ENCODE results near the gene JADE2.
A peak's percentile ranks its signal among the peaks of the same experiment; 100 is the strongest.

Gene JADE2

GRCh38 chr5:134527156-134527960 lies 1.9 kb downstream of the JADE2 start:
- Histone ChIP-seq H2BK12ac (ENCODE audit: low read length in 2 of 2) (peak overlapping the region in 1 of 2 experiments; percentile 96), H3K9ac (ENCODE audit: low read length) (peak overlapping the region; percentile 100), H3K4ac (ENCODE audit: low read depth in 1 of 2, low read length in 2 of 2) (peak overlapping the region in 1 of 2 experiments; percentile 22), H3K9me3 (ENCODE audit: control insufficient read depth, low read length) (no peaks in the 10 kb centered on the region), H4K91ac (ENCODE audit: low read length) (peak overlapping the region; percentile 19), H3K79me1 (replicated peaks; ENCODE audit: low read length, poor library complexity, severe bottlenecking) (peaks cover 2% of the 10 kb centered on the region), H2BK15ac (ENCODE audit: low read depth, poor library complexity, severe bottlenecking) (peak overlapping the region; percentile 0), H2AK5ac (ENCODE audit: low read length, severe bottlenecking) (no peak overlapping the region), H3K27ac (ENCODE audit: low read length, poor library complexity, severe bottlenecking) (peak overlapping the region; percentile 97), H3K14ac (ENCODE audit: low read length in 2 of 2) (peak overlapping the region in 1 of 2 experiments; percentile 53), H4K8ac (ENCODE audit: low read length) (no peak overlapping the region), H3K4me1 (ENCODE audit: control insufficient read depth, insufficient read depth, low read depth, low read length) (peaks cover 36% of the 10 kb centered on the region), H3K27me3 (ENCODE audit: control insufficient read depth in 1 of 2, insufficient read depth in 1 of 2, low read length in 2 of 2) (no peaks in the 10 kb centered on the region), H3K4me3 (ENCODE audit: insufficient read depth in 1 of 2, low read depth in 1 of 2, low read length in 2 of 2) (peak overlapping the region; percentile 91 to 94), H3K23ac (ENCODE audit: low read length in 2 of 2) (no peak overlapping the region), H2BK5ac (ENCODE audit: low read depth, low read length, poor library complexity, severe bottlenecking) (no peak overlapping the region), H2AFZ (ENCODE audit: low read depth, low read length) (peak overlapping the region; percentile 83), H3K18ac (ENCODE audit: low read depth in 1 of 2, low read length in 2 of 2) (peak overlapping the region in 1 of 2 experiments; percentile 96), H2BK120ac (ENCODE audit: low read depth, low read length) (no peak overlapping the region), H3K36me3 (ENCODE audit: control insufficient read depth in 1 of 2, insufficient read depth in 2 of 2, low read depth in 1 of 2, low read length in 2 of 2) (peaks cover 0 to 5% of the 10 kb centered on the region in 2 experiments), H3K4me2 (ENCODE audit: low read length, poor library complexity, severe bottlenecking) (peak overlapping the region; percentile 88)
- WGBS, result 2% methylated on average over 43 of the region's 57 CpGs
- peak; percentile 94 for DNase-seq

- peak overlapping the region in 1 of 2 experiments; percentile 31 for H3K18ac ChIP-seq (ENCODE audit: low read depth in 1 of 2, low read length in 2 of 2)
- WGBS, result 39% methylated on average over 14 of the region's 14 CpGs
- DNase-seq, result no peak
- H3K14ac ChIP-seq (ENCODE audit: low read length in 2 of 2), result peak overlapping the region in 1 of 2 experiments; percentile 53
- H3K4me2 ChIP-seq (ENCODE audit: low read length, poor library complexity, severe bottlenecking), result peak overlapping the region; percentile 75
- H2BK5ac ChIP-seq (ENCODE audit: low read depth, low read length, poor library complexity, severe bottlenecking), result no peak overlapping the region
- peak overlapping the region; percentile 0 for H2BK15ac ChIP-seq (ENCODE audit: low read depth, poor library complexity, severe bottlenecking)
- no peak overlapping the region for H4K91ac ChIP-seq (ENCODE audit: low read length)
- peak overlapping the region in 1 of 2 experiments; percentile 19 for H3K4ac ChIP-seq (ENCODE audit: low read depth in 1 of 2, low read length in 2 of 2)
- H4K8ac ChIP-seq (ENCODE audit: low read length), result no peak overlapping the region
- H3K4me3 ChIP-seq (ENCODE audit: insufficient read depth in 1 of 2, low read depth in 1 of 2, low read length in 2 of 2), result peak overlapping the region; percentile 58 to 94
- H3K36me3 ChIP-seq (ENCODE audit: control insufficient read depth in 1 of 2, insufficient read depth in 2 of 2, low read depth in 1 of 2, low read length in 2 of 2), result peaks cover 0 to 11% of the 10 kb centered on the region in 2 experiments
- H3K79me1 ChIP-seq (replicated peaks; ENCODE audit: low read length, poor library complexity, severe bottlenecking), result peaks cover 2% of the 10 kb centered on the region
- no peak overlapping the region for H2BK120ac ChIP-seq (ENCODE audit: low read depth, low read length)
- H2BK12ac ChIP-seq (ENCODE audit: low read length in 2 of 2), result no peak overlapping the region
- H3K9me3 ChIP-seq (ENCODE audit: control insufficient read depth, low read length), result no peaks in the 10 kb centered on the region
- no peak overlapping the region for H2AFZ ChIP-seq (ENCODE audit: low read depth, low read length)
- peak overlapping the region; percentile 73 for H3K27ac ChIP-seq (ENCODE audit: low read length, poor library complexity, severe bottlenecking)
- peak overlapping the region; percentile 100 for H3K9ac ChIP-seq (ENCODE audit: low read length)
- peaks cover 38% of the 10 kb centered on the region for H3K4me1 ChIP-seq (ENCODE audit: control insufficient read depth, insufficient read depth, low read depth, low read length)
- H2AK5ac ChIP-seq (ENCODE audit: low read length, severe bottlenecking), result no peak overlapping the region
- H3K27me3 ChIP-seq (ENCODE audit: control insufficient read depth in 1 of 2, insufficient read depth in 1 of 2, low read length in 2 of 2), result no peaks in the 10 kb centered on the region
- H3K23ac ChIP-seq (ENCODE audit: low read length in 2 of 2), result no peak overlapping the region
These were observed 2.5 kb downstream of the JADE2 start for GRCh38 chr5:134527961-134528424.

GRCh38 chr5:134528556-134528955 lies 3.1 kb downstream of the JADE2 start:
- H3K9me3 ChIP-seq (ENCODE audit: control insufficient read depth, low read length), result no peaks in the 10 kb centered on the region
- H3K18ac ChIP-seq (ENCODE audit: low read depth in 1 of 2, low read length in 2 of 2), result no peak overlapping the region
- no peak overlapping the region for H2BK12ac ChIP-seq (ENCODE audit: low read length in 2 of 2)
- H3K23ac ChIP-seq (ENCODE audit: low read length in 2 of 2), result peak overlapping the region in 1 of 2 experiments; percentile 34
- peak overlapping the region; percentile 75 for H3K4me2 ChIP-seq (ENCODE audit: low read length, poor library complexity, severe bottlenecking)
- DNase-seq, result no peak
- no peak overlapping the region for H3K4ac ChIP-seq (ENCODE audit: low read depth in 1 of 2, low read length in 2 of 2)
- peak overlapping the region; percentile 100 for H3K9ac ChIP-seq (ENCODE audit: low read length)
- H2BK120ac ChIP-seq (ENCODE audit: low read depth, low read length), result no peak overlapping the region
- peaks cover 2% of the 10 kb centered on the region for H3K79me1 ChIP-seq (replicated peaks; ENCODE audit: low read length, poor library complexity, severe bottlenecking)
- H4K91ac ChIP-seq (ENCODE audit: low read length), result no peak overlapping the region
- no peak overlapping the region for H4K8ac ChIP-seq (ENCODE audit: low read length)
- 86% methylated on average over 4 of the region's 4 CpGs for WGBS
- H3K27me3 ChIP-seq (ENCODE audit: control insufficient read depth in 1 of 2, insufficient read depth in 1 of 2, low read length in 2 of 2), result no peaks in the 10 kb centered on the region
- H3K4me3 ChIP-seq (ENCODE audit: insufficient read depth in 1 of 2, low read depth in 1 of 2, low read length in 2 of 2), result peak overlapping the region in 1 of 2 experiments; percentile 94
- H3K36me3 ChIP-seq (ENCODE audit: control insufficient read depth in 1 of 2, insufficient read depth in 2 of 2, low read depth in 1 of 2, low read length in 2 of 2), result peaks cover 0 to 11% of the 10 kb centered on the region in 2 experiments
- no peak overlapping the region for H2BK5ac ChIP-seq (ENCODE audit: low read depth, low read length, poor library complexity, severe bottlenecking)
- no peak overlapping the region for H3K14ac ChIP-seq (ENCODE audit: low read length in 2 of 2)
- no peak overlapping the region for H2BK15ac ChIP-seq (ENCODE audit: low read depth, poor library complexity, severe bottlenecking)
- H2AK5ac ChIP-seq (ENCODE audit: low read length, severe bottlenecking), result no peak overlapping the region
- no peak overlapping the region for H2AFZ ChIP-seq (ENCODE audit: low read depth, low read length)
- H3K4me1 ChIP-seq (ENCODE audit: control insufficient read depth, insufficient read depth, low read depth, low read length), result peaks cover 37% of the 10 kb centered on the region
- peak overlapping the region; percentile 73 for H3K27ac ChIP-seq (ENCODE audit: low read length, poor library complexity, severe bottlenecking)

GRCh38 chr5:134529460-134529859 lies 4.0 kb downstream of the JADE2 start:
- WGBS, result 84% methylated on average over 6 of the region's 6 CpGs
- H3K9ac ChIP-seq (ENCODE audit: low read length), result peak overlapping the region; percentile 100
- H2AFZ ChIP-seq (ENCODE audit: low read depth, low read length), result no peak overlapping the region

More at GRCh38 chr5:134529460-134529859, 4.0 kb downstream of the JADE2 start:
- Histone ChIP-seq H2BK15ac (ENCODE audit: low read depth, poor library complexity, severe bottlenecking) (no peak overlapping the region), H3K18ac (ENCODE audit: low read depth in 1 of 2, low read length in 2 of 2) (no peak overlapping the region), H3K27me3 (ENCODE audit: control insufficient read depth in 1 of 2, insufficient read depth in 1 of 2, low read length in 2 of 2) (no peaks in the 10 kb centered on the region), H2BK12ac (ENCODE audit: low read length in 2 of 2) (no peak overlapping the region), H2AK5ac (ENCODE audit: low read length, severe bottlenecking) (peak overlapping the region; percentile 20), H3K27ac (ENCODE audit: low read length, poor library complexity, severe bottlenecking) (no peak overlapping the region), H3K36me3 (ENCODE audit: control insufficient read depth in 1 of 2, insufficient read depth in 2 of 2, low read depth in 1 of 2, low read length in 2 of 2) (peaks cover 7 to 15% of the 10 kb centered on the region in 2 experiments), H3K23ac (ENCODE audit: low read length in 2 of 2) (no peak overlapping the region), H3K9me3 (ENCODE audit: control insufficient read depth, low read length) (no peaks in the 10 kb centered on the region), H3K4me1 (ENCODE audit: control insufficient read depth, insufficient read depth, low read depth, low read length) (peaks cover 31% of the 10 kb centered on the region), H4K91ac (ENCODE audit: low read length) (no peak overlapping the region), H4K8ac (ENCODE audit: low read length) (no peak overlapping the region), H3K4ac (ENCODE audit: low read depth in 1 of 2, low read length in 2 of 2) (no peak overlapping the region), H3K79me1 (replicated peaks; ENCODE audit: low read length, poor library complexity, severe bottlenecking) (peaks cover 7% of the 10 kb centered on the region), H3K4me2 (ENCODE audit: low read length, poor library complexity, severe bottlenecking) (no peak overlapping the region), H3K14ac (ENCODE audit: low read length in 2 of 2) (no peak overlapping the region), H2BK5ac (ENCODE audit: low read depth, low read length, poor library complexity, severe bottlenecking) (no peak overlapping the region), H3K4me3 (ENCODE audit: insufficient read depth in 1 of 2, low read depth in 1 of 2, low read length in 2 of 2) (no peak overlapping the region), H2BK120ac (ENCODE audit: low read depth, low read length) (no peak overlapping the region)
- DNase-seq, result no peak

Measured in mesenchymal stem cell (in vitro differentiated cells and primary cell).